HepG2 (cell line): ENCODE measurements around the gene PEX3. TPM values are rescaled to one million over a fixed set of nuclear protein-coding genes. Genes with fewer than 3 reads are reported as not detected.
A peak's percentile ranks its signal among the peaks of the same experiment; 100 is the strongest.

Experiments used
- CEBPB ChIP-seq: IDR thresholded peaks from 2 replicates; pipeline ENCODE4 v1.6.1; 2011; ENCODE audit warnings: low read depth, low read length, improper control_type of control experiment, borderline replicate concordance
- DNMT1 ChIP-seq: sonication (generic); formaldehyde crosslinking; IDR thresholded peaks from 2 replicates; pipeline ENCODE4 v1.5.1; 2020; ENCODE audit warnings: mild to moderate bottlenecking, missing genetic modification reagents
- ELF4 ChIP-seq: sonication (generic); formaldehyde crosslinking; IDR thresholded peaks from 2 replicates; pipeline ENCODE4 v1.5.0; 2020; ENCODE audit warnings: missing genetic modification reagents, mild to moderate bottlenecking, moderate library complexity, borderline replicate concordance
- EP300 ChIP-seq, 3 experiments: sonication (generic) in 1 of 3; formaldehyde crosslinking in 1 of 3; IDR thresholded peaks; 2 replicates each; pipeline versions ENCODE4 v1.5.1 to v1.6.1; 2011 to 2020; ENCODE audit warnings: low read depth in 2 of 3, low read length in 2 of 3, borderline replicate concordance in 1 of 3, improper control_type of control experiment in 1 of 3, mild to moderate bottlenecking in 1 of 3, missing genetic modification reagents in 1 of 3, moderate library complexity in 1 of 3
- FOXA1 ChIP-seq, 2 experiments: fragments of 450-650 bp in 1 of 2; sonication (generic) in 1 of 2; formaldehyde crosslinking in 1 of 2; IDR thresholded peaks; 2 replicates each; pipeline versions ENCODE4 v1.4.0 to v1.6.1; 2016 to 2020; ENCODE audit warnings: missing genetic modification reagents in 1 of 2
- LCORL ChIP-seq, 2 experiments: fragments of 450-650 bp in 1 of 2; sonication (generic) in 1 of 2; formaldehyde crosslinking in 1 of 2; IDR thresholded peaks; 2 replicates each; pipeline versions ENCODE4 v1.5.0 to v1.6.1; 2017 to 2020; ENCODE audit warnings: antibody characterized with exemption in 1 of 2, missing genetic modification reagents in 1 of 2
- MIER3 ChIP-seq: IDR thresholded peaks from 2 replicates; pipeline ENCODE4 v1.6.1; 2016; ENCODE audit warnings: missing compliant biosample characterization, borderline replicate concordance
- NFE2L2 ChIP-seq: fragments of 150-350 bp; IDR thresholded peaks from 2 replicates; pipeline ENCODE4 v1.6.1; 2014; ENCODE audit warnings: low read length
- NFIC ChIP-seq: IDR thresholded peaks from 2 replicates; pipeline ENCODE4 v1.6.1; 2012; ENCODE audit warnings: mild to moderate bottlenecking, low read length, inconsistent platforms
- PBX3 ChIP-seq: sonication (generic); formaldehyde crosslinking; IDR thresholded peaks from 2 replicates; pipeline ENCODE4 v1.8.1; 2023; ENCODE audit warnings: missing genetic modification reagents, inconsistent platforms, borderline replicate concordance
- RARA ChIP-seq: IDR thresholded peaks from 2 replicates; pipeline ENCODE4 v1.6.1; 2016; ENCODE audit warnings: missing genetic modification reagents, missing compliant biosample characterization
- SIN3A ChIP-seq: IDR thresholded peaks from 2 replicates; pipeline ENCODE4 v1.6.1; 2011; ENCODE audit warnings: low read depth, mild to moderate bottlenecking, control low read depth, low read length, borderline replicate concordance
- YEATS2 ChIP-seq: sonication (generic); formaldehyde crosslinking; IDR thresholded peaks from 2 replicates; pipeline ENCODE4 v1.4.0; 2020; ENCODE audit warnings: missing genetic modification reagents, borderline replicate concordance
- YY1 ChIP-seq: IDR thresholded peaks from 2 replicates; pipeline ENCODE4 v1.6.1; 2011; ENCODE audit warnings: low read length, low read depth, moderate library complexity, mild to moderate bottlenecking; ENCODE audit not compliant: insufficient read depth, insufficient replicate concordance
- ZBTB25 ChIP-seq: IDR thresholded peaks from 2 replicates; pipeline ENCODE4 v1.6.1; 2018; ENCODE audit warnings: missing genetic modification reagents
- ZBTB33 ChIP-seq: sonication (generic); formaldehyde crosslinking; IDR thresholded peaks from 2 replicates; pipeline ENCODE4 v1.4.0; 2020; ENCODE audit warnings: missing genetic modification reagents
- ZC3H13 ChIP-seq: sonication (generic); formaldehyde crosslinking; IDR thresholded peaks from 2 replicates; pipeline ENCODE4 v1.8.1; 2023; ENCODE audit warnings: mild to moderate bottlenecking, missing genetic modification reagents, moderate library complexity
- ZMAT5 ChIP-seq: sonication (generic); formaldehyde crosslinking; IDR thresholded peaks from 2 replicates; pipeline ENCODE4 v1.5.0; 2020; ENCODE audit warnings: mild to moderate bottlenecking, low read depth, missing genetic modification reagents, borderline replicate concordance
- ZNF335 ChIP-seq: sonication (generic); formaldehyde crosslinking; IDR thresholded peaks from 2 replicates; pipeline ENCODE4 v1.4.0; 2020; ENCODE audit warnings: missing genetic modification reagents
- ZNF639 ChIP-seq: conservative IDR thresholded peaks from 2 replicates; pipeline ENCODE4 v1.6.1; 2018; ENCODE audit warnings: missing genetic modification reagents
- ZSCAN20 ChIP-seq: sonication (generic); formaldehyde crosslinking; IDR thresholded peaks from 2 replicates; pipeline ENCODE4 v1.4.0; 2020; ENCODE audit warnings: missing genetic modification reagents, mild to moderate bottlenecking, borderline replicate concordance
- polyA plus RNA-seq, 8 experiments: library from polyadenylated mRNA; depleted of rRNA in 3 of 8; stranded (reverse) in 7 of 8; unstranded in 1 of 8; fragments of >200 nt; fragmentation: Illumina TruSeq in 4 of 8; extraction: Trizol in 4 of 8; gene quantifications; 2 replicates each; pipeline versions ENCODE4 v1.2.1 to v1.2.3, GENCODE V29; 2011 to 2016; ENCODE audit warnings: low read depth in 4 of 8, missing spikeins in 1 of 8, mixed read lengths in 1 of 8; ENCODE audit not compliant: insufficient read depth in 1 of 8
- total RNA-seq, 5 experiments: library from RNA; depleted of rRNA; stranded (reverse); fragments of >200 nt; fragmentation: Illumina TruSeq; extraction: Trizol; gene quantifications; 2 replicates each; pipeline ENCODE4 v1.2.3, GENCODE V29; 2016; ENCODE audit warnings: low read depth in 1 of 5

Gene PEX3
- total and polyA plus RNA-seq, 2 of the 13 experiments (the other 11 are each of a cell fraction or from before 2014, with no cell fraction given): 30.9 to 40.8 TPM

GRCh38 chr6:143427109-143427817 lies 23.3 kb upstream of the PEX3 start (continued):
- TF ChIP-seq ELF4 (CRISPR knock-in tag) (no peak), SIN3A (no peak), PBX3 (CRISPR knock-in tag) (no peak), DNMT1 (CRISPR knock-in tag) (no peak), EP300 (IDR thresholded peaks at IDR 0.05; ENCODE audit: low read depth in 2 of 2, low read length in 2 of 2) (no peak), EP300 (CRISPR knock-in tag; IDR thresholded peaks at IDR 0.05; ENCODE audit: borderline replicate concordance) (no peak), ZBTB25 (0 out of 2 replicates have a peak, but pooled peaks have one; percentile 59), ZBTB33 (0 out of 2 replicates have a peak, but pooled peaks have one; percentile 38), RARA (no peak), CEBPB (no peak), MIER3 (peak; percentile 52; the same call in 1 of the 2 replicates), ZNF335 (CRISPR knock-in tag) (0 out of 2 replicates have a peak, but pooled peaks have one; percentile 41), ZSCAN20 (CRISPR knock-in tag) (no peak), NFE2L2 (no peak; the same call in 1 of the 2 replicates), LCORL (IDR thresholded peaks at IDR 0.05) (no peak), LCORL (CRISPR knock-in tag; IDR thresholded peaks at IDR 0.05) (0 out of 2 replicates have a peak, but pooled peaks have one; percentile 40), ZC3H13 (CRISPR knock-in tag) (no peak), ZMAT5 (CRISPR knock-in tag) (no peak), YY1 (peak; percentile 63), YEATS2 (peak; percentile 40; the same call in 1 of the 2 replicates), ZNF639 (CRISPR knock-in tag) (no peak), FOXA1 (IDR thresholded peaks at IDR 0.05) (no peak), FOXA1 (CRISPR knock-in tag; IDR thresholded peaks at IDR 0.05) (no peak), NFIC (no peak)
